NB4 (cell line): ENCODE results near the gene INPP5A.

Source experiments
- DNase-seq: peaks from one replicate; pipeline ENCODE4 v3.0.0; 2010; ENCODE audit warnings: low read depth
- H3K4me3 ChIP-seq: one replicate; pipeline ENCODE4 v1.5.1; 2011; ENCODE audit warnings: mild to moderate bottlenecking, low read depth, low read length, moderate library complexity
- CTCF ChIP-seq: IDR thresholded peaks from one replicate; pipeline ENCODE4 v1.5.1; 2012; ENCODE audit warnings: low read depth, low read length
- MAX ChIP-seq: IDR thresholded peaks from 2 replicates; pipeline ENCODE4 v1.6.1; 2011; ENCODE audit warnings: low read depth, low read length
- MYC ChIP-seq: IDR thresholded peaks from 2 replicates; pipeline ENCODE4 v1.6.1; 2011; ENCODE audit warnings: low read depth, low read length
- POLR2A ChIP-seq: IDR thresholded peaks from 2 replicates; pipeline ENCODE4 v1.6.1; 2011; ENCODE audit warnings: mild to moderate bottlenecking; ENCODE audit not compliant: insufficient read length; ENCODE audit errors: extremely low read depth

Gene INPP5A

GRCh38 chr10:132712291-132712690 lies 174.7 kb downstream of the INPP5A start:
- no peak overlapping the region for H3K4me3 ChIP-seq
- DNase-seq: no peak
- TF ChIP-seq CTCF (no peak), MYC (no peak), MAX (no peak), POLR2A (no peak)

GRCh38 chr10:132712743-132713142 lies 175.2 kb downstream of the INPP5A start:
- no peak overlapping the region for H3K4me3 ChIP-seq
- no peak for TF ChIP-seq CTCF
- TF ChIP-seq MYC: no peak
- no peak for TF ChIP-seq POLR2A
- TF ChIP-seq MAX: no peak

GRCh38 chr10:132713421-132714095 lies 176.0 kb downstream of the INPP5A start:
- TF ChIP-seq MAX (no peak), POLR2A (no peak), CTCF (no peak), MYC (no peak)
- no peak overlapping the region for H3K4me3 ChIP-seq
- no peak for DNase-seq

More at GRCh38 chr10:132712743-132713142, 175.2 kb downstream of the INPP5A start:
- no peak for DNase-seq

- no peak for DNase-seq
- TF ChIP-seq MYC (no peak), MAX (no peak), POLR2A (no peak), CTCF (no peak)
- H3K4me3 ChIP-seq: no peak overlapping the region
Observed at GRCh38 chr10:132714096-132714985, 176.8 kb downstream of the INPP5A start.

- no peak for TF ChIP-seq MAX
- TF ChIP-seq POLR2A: no peak
- no peak for TF ChIP-seq CTCF
- TF ChIP-seq MYC: no peak
- DNase-seq: no peak
- no peak overlapping the region for H3K4me3 ChIP-seq
Observed at GRCh38 chr10:132714986-132715775, 177.6 kb downstream of the INPP5A start.
